Measurements from ENCODE around the gene MBD3L5. TPM values are rescaled to one million over a fixed set of nuclear protein-coding genes. Genes with fewer than 3 reads are reported as not detected.

MBD3L5 gene
- total and polyA plus RNA-seq, 4 donors: not detected

- WGBS: 26% methylated on average over 3 of the region's 3 CpGs
- no peaks in the 10 kb centered on the region for H3K36me3 ChIP-seq (ENCODE audit: control insufficient read depth in 4 of 4, insufficient read depth in 3 of 4, low read depth in 1 of 4, low read length in 3 of 4)
- no peak overlapping the region for H3K4me3 ChIP-seq (ENCODE audit: low read depth in 1 of 3, low read length in 3 of 3)
- no peak overlapping the region for H3K27ac ChIP-seq (ENCODE audit: low read depth in 1 of 2, low read length in 2 of 2)
- H3K9me3 ChIP-seq (ENCODE audit: control insufficient read depth in 4 of 4, low read length in 3 of 4): peaks cover 3 to 18% (median 16%) of the 10 kb centered on the region in 4 donors
- no peak for TF ChIP-seq HNF4G (IDR thresholded peaks at IDR 0.05)
- no peak for TF ChIP-seq MAX (IDR thresholded peaks at IDR 0.05)
- no peak for TF ChIP-seq RAD21 (IDR thresholded peaks at IDR 0.05)
- TF ChIP-seq NR2F2 (IDR thresholded peaks at IDR 0.05): no peak
- TF ChIP-seq RXRA (IDR thresholded peaks at IDR 0.05): no peak
- TF ChIP-seq GABPA (IDR thresholded peaks at IDR 0.05 in 1 of 2, conservative IDR thresholded peaks at IDR 0.05 in 1 of 2): no peak
- TF ChIP-seq YY1 (IDR thresholded peaks at IDR 0.05): no peak
- no peak for TF ChIP-seq EGR1 (IDR thresholded peaks at IDR 0.05; ENCODE audit: low read depth in 2 of 2)
- TF ChIP-seq FOXA2 (IDR thresholded peaks at IDR 0.05): no peak
- TF ChIP-seq FOXA1 (IDR thresholded peaks at IDR 0.05): no peak
- TF ChIP-seq CTCF (IDR thresholded peaks at IDR 0.05; ENCODE audit: low read depth, low read length, missing input control): no peak
- no peak for TF ChIP-seq JUND (IDR thresholded peaks at IDR 0.05)
- TF ChIP-seq REST (IDR thresholded peaks at IDR 0.05): no peak
- no peak for TF ChIP-seq SP1 (IDR thresholded peaks at IDR 0.05)
- no peak for TF ChIP-seq HNF4A (conservative IDR thresholded peaks at IDR 0.05)
- no peak for TF ChIP-seq ZBTB33 (IDR thresholded peaks at IDR 0.05)
- TF ChIP-seq ATF3 (IDR thresholded peaks at IDR 0.05): no peak
- TF ChIP-seq TAF1 (conservative IDR thresholded peaks at IDR 0.05): no peak
- no peaks in the 10 kb centered on the region for H3K4me1 ChIP-seq (ENCODE audit: control insufficient read depth in 4 of 4, insufficient read depth in 4 of 4, low read length in 3 of 4)
- no peak overlapping the region for H3K9ac ChIP-seq (ENCODE audit: low read depth in 1 of 2, low read length in 2 of 2)
- H3K27me3 ChIP-seq (ENCODE audit: control insufficient read depth in 4 of 4, insufficient read depth in 4 of 4, low read length in 3 of 4): no peaks in the 10 kb centered on the region
- no peak for DNase-seq (ENCODE audit: low spot score)
These were observed 42.1 kb upstream of the MBD3L5 start for GRCh38 chr19:6988257-6988656.
